HG03064 (cell line): Measurements from ENCODE around the gene PCDHGB4.
"Not testable (repeated sequence)": the region's sequence is repeated elsewhere in the genome, so short reads cannot be mapped to it uniquely, and the experiment has no call there.

Experiments used
- ATAC-seq: cut with Tn5 transposase; IDR thresholded peaks from one replicate; pipeline ENCODE4 v1.9.1; 2021; ENCODE audit warnings: low read depth; ENCODE audit not compliant: unreplicated experiment

The PCDHGB4 gene

DNA sequence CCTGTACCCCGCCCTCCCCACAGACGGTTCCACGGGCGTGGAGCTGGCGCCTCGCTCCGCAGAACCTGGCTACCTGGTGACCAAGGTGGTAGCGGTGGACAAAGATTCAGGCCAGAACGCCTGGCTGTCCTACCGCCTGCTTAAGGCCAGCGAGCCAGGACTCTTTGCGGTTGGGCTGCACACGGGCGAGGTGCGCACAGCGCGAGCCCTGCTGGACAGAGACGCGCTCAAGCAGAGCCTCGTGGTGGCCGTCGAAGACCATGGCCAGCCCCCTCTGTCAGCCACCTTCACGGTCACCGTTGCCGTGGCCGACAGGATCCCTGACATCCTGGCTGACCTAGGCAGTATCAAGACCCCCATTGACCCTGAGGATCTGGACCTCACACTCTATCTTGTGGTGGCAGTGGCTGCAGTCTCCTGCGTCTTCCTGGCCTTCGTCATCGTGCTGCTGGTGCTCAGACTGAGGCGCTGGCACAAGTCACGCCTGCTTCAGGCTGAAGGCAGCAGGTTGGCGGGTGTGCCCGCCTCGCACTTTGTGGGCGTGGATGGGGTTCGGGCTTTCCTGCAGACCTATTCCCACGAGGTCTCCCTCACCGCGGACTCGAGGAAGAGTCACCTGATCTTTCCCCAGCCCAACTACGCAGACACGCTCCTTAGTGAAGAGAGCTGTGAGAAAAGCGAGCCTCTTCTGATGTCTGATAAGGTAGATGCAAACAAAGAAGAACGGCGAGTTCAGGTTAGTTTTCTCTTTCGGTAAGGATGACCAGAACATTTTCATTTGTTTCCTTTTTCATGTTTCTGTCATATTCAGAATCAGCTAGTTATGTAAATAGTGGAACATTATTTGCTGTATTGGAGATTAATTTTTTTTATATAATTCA lies 21.2 kb upstream of the PCDHGB4 start:
- no peak for ATAC-seq

DNA sequence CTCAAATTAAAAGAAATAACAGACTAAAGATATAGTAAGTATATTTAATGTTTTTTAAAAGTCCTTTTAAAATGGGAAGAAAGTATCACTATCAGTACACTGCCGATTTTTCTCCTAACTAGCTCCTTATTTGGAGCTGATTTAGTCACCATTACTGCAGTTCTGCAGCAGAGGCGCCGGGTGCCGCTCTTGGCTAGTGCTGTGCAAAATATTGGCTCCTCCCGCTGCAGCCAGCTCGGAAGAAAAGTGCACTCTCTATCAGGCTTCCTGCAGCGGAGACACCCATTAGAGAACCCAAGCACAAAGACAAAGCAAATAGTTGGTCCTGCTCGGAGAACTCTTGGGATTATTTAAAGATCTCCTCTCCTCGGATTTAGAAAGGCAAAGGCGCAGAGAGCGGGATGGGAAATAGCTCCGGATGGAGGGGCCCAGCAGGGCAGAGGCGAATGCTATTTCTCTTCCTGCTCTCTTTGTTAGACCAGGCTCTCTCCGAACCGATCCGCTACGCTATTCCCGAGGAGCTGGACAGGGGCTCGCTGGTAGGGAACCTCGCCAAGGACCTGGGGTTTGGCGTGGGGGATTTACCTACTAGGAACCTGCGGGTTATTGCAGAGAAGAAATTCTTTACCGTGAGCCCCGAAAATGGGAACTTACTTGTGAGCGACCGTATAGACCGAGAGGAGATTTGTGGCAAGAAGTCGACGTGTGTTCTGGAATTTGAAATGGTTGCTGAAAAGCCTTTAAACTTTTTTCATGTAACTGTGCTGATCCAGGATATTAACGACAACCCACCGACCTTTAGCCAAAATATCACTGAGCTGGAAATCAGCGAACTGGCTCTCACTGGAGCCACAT lies 17.3 kb upstream of the PCDHGB4 start, which contains the start of gene PCDHGB3:
PCDHGB3 (plus strand) TSS at position 249 of the 855 bp plus-strand sequence; CDS start at position 402, 153 bp downstream.
- ATAC-seq = peak; percentile 61

DNA sequence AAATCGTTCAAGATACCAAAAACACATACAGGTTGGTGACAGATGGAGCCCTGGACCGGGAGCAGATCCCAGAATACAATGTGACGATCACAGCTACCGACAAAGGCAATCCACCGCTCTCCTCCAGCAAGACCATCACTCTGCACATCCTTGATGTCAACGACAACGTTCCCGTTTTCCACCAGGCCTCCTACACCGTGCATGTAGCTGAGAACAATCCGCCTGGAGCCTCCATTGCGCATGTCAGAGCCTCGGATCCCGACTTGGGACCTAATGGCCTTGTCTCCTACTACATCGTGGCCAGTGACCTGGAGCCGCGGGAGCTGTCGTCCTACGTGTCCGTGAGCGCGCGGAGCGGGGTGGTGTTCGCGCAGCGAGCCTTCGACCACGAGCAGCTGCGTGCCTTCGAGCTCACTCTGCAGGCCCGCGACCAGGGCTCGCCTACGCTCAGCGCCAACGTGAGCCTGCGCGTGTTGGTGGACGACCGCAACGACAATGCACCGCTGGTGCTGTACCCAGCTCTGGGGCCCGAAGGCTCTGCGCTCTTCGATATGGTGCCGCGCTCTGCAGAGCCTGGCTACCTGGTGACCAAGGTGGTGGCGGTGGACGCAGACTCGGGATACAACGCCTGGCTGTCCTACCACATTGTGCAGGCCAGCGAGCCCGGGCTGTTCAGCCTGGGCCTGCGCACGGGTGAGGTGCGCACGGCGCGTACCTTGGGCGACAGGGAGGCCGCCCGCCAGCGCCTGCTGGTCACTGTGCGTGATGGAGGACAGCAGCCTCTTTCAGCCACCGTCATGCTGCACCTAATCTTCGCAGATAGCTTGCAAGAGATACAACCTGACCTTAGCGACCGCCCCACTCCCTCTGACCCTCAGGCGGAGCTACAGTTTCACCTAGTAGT lies 15.7 kb upstream of the PCDHGB4 start:
- no peak for ATAC-seq

DNA sequence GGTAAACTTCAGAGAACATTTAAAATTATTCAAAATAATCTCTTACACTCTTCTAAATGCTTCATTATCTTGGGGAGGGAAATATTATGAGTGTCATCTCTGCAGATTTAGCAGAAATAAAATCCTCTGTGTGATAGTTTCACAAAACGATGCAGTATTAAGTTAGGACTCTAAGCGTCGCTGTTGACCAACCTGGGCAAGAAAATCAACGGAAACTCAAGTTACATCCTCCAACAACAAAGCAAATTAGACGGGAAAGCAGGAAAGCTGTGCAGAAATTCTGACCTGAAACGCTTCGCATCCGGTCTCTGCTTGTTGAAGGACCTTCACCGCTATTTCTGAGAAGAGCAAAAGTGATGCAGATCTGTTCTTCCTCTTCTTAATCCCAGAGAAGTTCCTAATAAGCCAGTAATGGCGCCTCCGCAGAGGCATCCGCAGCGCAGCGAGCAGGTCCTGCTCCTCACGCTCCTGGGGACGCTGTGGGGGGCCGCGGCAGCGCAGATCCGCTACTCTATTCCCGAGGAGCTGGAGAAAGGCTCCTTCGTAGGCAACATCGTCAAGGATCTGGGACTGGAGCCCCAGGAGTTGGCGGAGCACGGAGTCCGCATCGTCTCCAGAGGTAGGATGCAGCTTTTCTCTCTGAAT lies 13.7 kb upstream of the PCDHGB4 start, which contains the start of gene PCDHGA6:
PCDHGA6 (plus strand) TSS at position 219 of the 645 bp plus-strand sequence; CDS start at position 412, 193 bp downstream.
- ATAC-seq = no peak

DNA sequence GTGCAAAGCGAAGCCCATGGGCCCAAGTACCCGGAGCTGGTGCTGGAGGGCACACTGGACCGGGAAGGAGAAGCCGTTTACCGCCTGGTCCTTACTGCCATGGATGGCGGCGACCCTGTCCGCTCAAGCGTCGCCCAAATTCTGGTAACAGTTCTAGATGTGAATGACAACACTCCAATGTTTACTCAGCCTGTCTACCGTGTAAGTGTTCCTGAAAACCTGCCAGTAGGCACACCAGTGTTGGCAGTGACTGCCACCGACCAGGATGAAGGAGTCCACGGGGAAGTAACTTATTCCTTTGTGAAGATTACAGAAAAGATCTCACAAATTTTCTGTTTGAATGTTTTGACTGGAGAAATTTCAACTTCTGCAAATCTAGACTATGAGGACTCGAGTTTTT lies 12.9 kb upstream of the PCDHGB4 start:
- no peak for ATAC-seq

- not testable (repeated sequence) for ATAC-seq
These were observed 11.9 kb upstream of the PCDHGB4 start for GRCh38 chr5:141375444-141376155.

DNA sequence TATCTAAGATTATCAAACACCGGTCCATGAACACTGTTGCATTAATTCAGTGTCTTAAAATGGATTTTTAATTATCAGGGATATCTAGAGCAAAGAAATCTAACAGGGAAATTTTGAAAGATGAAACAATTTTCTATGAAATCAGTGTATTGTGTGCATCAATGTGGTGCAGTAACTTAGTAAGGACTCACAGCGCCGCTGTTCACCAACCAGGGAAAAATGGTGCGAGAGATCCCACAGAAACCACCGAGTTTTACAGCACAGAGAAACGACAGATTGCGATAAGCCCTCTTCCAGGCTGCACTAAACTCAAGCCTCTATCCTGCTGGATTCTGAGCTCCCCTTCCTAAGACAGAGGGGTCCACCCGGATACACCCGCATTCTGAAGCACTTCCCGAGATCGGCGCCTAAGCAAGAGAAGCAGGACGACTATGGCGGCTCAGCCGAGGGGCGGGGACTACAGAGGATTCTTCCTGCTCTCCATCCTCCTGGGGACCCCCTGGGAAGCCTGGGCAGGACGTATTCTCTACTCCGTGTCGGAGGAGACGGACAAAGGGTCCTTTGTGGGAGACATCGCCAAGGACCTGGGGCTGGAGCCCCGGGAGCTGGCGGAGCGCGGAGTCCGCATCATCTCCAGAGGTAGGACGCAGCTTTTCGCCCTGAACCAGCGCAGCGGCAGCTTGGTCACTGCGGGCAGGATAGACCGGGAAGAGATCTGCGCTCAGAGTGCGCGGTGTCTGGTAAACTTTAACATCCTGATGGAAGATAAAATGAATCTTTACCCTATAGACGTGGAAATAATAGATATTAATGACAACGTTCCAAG lies 4.8 kb upstream of the PCDHGB4 start, which contains the start of gene PCDHGA7:
PCDHGA7 (plus strand) TSS at position 274 of the 826 bp plus-strand sequence; CDS start at position 432, 158 bp downstream.
- ATAC-seq = no peak

GRCh38 chr5:141383345-141383744 lies 4.2 kb upstream of the PCDHGB4 start:
- ATAC-seq = no peak

DNA sequence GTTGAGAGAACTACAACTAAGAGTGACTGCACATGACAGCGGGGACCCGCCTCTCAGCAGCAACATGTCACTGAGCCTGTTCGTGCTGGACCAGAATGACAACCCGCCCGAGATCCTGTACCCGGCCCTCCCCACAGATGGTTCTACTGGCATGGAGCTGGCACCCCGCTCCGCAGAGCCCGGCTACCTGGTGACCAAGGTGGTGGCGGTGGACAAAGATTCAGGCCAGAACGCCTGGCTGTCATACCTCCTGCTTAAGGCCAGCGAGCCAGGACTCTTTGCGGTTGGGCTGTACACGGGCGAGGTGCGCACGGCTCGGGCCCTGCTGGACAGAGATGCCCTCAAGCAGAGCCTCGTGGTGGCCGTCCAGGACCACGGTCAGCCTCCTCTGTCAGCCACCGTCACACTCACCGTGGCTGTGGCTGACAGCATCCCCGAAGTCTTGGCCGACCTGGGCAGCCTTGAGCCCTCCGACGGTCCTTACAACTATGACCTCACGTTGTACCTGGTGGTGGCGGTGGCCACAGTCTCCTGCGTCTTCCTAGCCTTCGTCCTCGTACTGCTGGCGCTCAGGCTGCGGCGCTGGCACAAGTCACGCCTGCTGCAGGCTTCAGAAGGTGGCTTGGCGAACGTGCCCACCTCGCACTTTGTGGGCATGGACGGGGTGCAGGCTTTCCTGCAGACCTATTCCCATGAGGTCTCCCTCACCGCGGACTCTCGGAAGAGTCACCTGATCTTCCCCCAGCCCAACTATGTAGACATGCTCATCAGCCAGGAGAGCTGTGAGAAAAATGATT lies 2.8 kb upstream of the PCDHGB4 start:
- no peak for ATAC-seq

GRCh38 chr5:141388661-141389060 lies 1.2 kb downstream of the PCDHGB4 start:
- no peak for ATAC-seq

- no peak for ATAC-seq
These were observed 1.9 kb downstream of the PCDHGB4 start for GRCh38 chr5:141389153-141390042.

DNA sequence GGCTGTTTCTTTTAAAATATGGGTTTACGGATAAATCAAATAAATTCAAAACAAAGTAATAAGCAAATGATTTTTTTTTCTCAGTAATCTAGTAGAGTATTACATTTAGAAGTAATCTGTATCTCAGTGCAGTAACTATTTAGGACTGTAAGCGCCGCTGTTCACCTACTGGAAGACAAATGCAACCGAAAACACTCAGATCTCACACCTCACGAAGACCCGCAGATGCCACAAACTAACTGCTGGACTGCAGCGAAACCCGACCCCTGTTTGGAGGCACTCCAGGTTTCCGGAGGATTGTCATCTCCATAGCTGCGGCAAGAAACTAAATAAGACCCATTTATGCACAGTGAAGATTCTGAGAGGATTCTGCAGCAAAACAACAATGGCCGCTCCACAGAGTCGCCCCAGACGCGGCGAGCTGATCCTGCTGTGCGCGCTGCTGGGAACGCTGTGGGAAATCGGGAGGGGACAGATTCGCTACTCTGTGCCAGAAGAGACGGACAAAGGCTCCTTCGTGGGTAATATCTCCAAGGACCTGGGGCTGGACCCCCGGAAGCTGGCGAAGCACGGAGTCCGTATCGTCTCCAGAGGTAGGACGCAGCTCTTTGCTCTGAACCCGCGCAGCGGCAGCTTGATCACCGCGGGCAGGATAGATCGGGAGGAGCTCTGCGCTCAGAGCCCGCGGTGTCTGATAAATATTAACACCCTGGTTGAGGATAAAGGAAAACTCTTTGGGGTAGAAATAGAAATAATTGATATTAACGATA lies 5.1 kb downstream of the PCDHGB4 start, which contains the start of gene PCDHGA8:
PCDHGA8 (plus strand) TSS at position 205 of the 770 bp plus-strand sequence; CDS start at position 386, 181 bp downstream.
- ATAC-seq = no peak

DNA sequence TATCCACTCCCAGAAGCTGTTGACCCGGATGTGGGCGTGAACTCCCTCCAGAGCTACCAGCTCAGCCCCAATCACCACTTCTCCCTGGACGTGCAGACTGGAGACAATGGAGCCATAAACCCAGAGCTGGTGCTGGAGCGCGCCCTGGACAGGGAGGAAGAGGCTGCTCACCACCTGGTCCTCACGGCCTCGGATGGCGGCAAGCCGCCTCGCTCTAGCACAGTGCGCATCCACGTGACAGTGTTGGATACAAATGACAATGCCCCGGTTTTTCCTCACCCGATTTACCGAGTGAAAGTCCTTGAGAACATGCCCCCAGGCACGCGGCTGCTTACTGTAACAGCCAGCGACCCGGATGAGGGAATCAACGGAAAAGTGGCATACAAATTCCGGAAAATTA lies 5.8 kb downstream of the PCDHGB4 start:
- no peak for ATAC-seq

DNA sequence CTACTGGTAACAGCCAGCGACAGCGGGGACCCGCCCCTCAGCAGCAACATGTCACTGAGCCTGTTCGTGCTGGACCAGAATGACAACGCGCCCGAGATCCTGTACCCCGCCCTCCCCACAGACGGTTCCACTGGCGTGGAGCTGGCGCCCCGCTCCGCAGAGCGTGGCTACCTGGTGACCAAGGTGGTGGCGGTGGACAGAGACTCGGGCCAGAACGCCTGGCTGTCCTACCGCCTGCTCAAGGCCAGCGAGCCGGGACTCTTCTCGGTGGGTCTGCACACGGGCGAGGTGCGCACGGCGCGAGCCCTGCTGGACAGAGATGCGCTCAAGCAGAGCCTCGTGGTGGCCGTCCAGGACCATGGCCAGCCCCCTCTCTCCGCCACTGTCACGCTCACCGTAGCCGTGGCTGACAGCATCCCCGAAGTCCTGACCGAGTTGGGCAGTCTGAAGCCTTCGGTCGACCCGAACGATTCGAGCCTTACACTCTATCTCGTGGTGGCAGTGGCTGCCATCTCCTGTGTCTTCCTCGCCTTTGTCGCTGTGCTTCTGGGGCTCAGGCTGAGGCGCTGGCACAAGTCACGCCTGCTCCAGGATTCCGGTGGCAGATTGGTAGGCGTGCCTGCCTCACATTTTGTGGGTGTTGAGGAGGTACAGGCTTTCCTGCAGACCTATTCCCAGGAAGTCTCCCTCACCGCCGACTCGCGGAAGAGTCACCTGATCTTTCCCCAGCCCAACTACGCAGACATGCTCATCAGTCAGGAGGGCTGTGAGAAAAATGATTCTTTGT lies 7.1 kb downstream of the PCDHGB4 start:
- not testable (repeated sequence) for ATAC-seq
